Neural cell (in vitro differentiated cells): ENCODE results near the gene NINL.

Experiments used
- EP300 ChIP-seq: fragments of 450-650 bp; conservative IDR thresholded peaks from 2 replicates; pipeline ENCODE4 v1.6.1; 2014; ENCODE audit warnings: antibody characterized with exemption, mild to moderate bottlenecking, moderate library complexity; ENCODE audit not compliant: poor library complexity, severe bottlenecking
- EZH2 ChIP-seq: fragments of 200-600, 300-800 bp; shearing (Covaris generic), sonication (generic); IDR thresholded peaks from 2 replicates; pipeline ENCODE4 v1.6.1; 2014; ENCODE audit warnings: antibody characterized with exemption, low read length, borderline replicate concordance, mild to moderate bottlenecking; ENCODE audit not compliant: insufficient read depth, poor library complexity, severe bottlenecking
- POLR2AphosphoS5 ChIP-seq: IDR thresholded peaks from 2 replicates; pipeline ENCODE4 v1.6.1; 2012
- TAF1 ChIP-seq: IDR thresholded peaks from 2 replicates; pipeline ENCODE4 v1.6.1; 2012; ENCODE audit warnings: low read depth
- TF ChIP-seq, protein P1 (sequence below): fragments of 450-650 bp; IDR thresholded peaks from 2 replicates; pipeline ENCODE4 v1.5.1; 2014; ENCODE audit warnings: antibody characterized with exemption, mild to moderate bottlenecking, moderate library complexity; ENCODE audit not compliant: poor library complexity, severe bottlenecking

DNA sequence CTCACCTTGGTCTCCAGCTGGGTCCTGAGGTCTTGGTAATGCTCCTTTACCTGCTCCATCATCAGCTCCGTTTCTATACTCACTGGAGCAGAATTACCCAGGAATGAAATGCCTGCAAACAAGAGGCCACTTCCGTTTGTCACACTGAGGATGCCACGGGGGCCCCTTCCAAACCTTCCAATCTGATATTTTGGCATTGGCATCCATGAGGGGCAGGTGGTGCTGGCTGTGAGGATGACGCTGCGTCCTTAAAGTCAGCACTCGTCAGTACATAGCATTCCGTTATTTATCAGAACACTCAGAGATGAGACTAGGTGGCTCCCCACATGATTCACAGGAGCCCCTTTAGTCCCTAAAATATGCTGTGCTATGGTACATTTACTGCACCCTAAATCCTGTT lies 105.2 kb downstream of the NINL start:
- TF ChIP-seq EZH2 (no peak), EP300 (no peak), TAF1 (no peak), POLR2AphosphoS5 (no peak)
- TF ChIP-seq, protein P1, sequence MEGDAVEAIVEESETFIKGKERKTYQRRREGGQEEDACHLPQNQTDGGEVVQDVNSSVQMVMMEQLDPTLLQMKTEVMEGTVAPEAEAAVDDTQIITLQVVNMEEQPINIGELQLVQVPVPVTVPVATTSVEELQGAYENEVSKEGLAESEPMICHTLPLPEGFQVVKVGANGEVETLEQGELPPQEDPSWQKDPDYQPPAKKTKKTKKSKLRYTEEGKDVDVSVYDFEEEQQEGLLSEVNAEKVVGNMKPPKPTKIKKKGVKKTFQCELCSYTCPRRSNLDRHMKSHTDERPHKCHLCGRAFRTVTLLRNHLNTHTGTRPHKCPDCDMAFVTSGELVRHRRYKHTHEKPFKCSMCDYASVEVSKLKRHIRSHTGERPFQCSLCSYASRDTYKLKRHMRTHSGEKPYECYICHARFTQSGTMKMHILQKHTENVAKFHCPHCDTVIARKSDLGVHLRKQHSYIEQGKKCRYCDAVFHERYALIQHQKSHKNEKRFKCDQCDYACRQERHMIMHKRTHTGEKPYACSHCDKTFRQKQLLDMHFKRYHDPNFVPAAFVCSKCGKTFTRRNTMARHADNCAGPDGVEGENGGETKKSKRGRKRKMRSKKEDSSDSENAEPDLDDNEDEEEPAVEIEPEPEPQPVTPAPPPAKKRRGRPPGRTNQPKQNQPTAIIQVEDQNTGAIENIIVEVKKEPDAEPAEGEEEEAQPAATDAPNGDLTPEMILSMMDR: no peak
